Inflammatory macrophage treated with lipopolysaccharide for 4 hours (primary cell): Measurements from ENCODE around the gene SUCLG2.

Source experiments
- DNase-seq: peaks from one replicate; pipeline ENCODE4 v3.0.0-alpha.2; 2020

SUCLG2 gene

GRCh38 chr3:67654099-67654843 is at the start of gene SUCLG2:
TSS of gene SUCLG2 (minus strand) at chr3:67654612. CDS start at chr3:67654586, 26 bp downstream.
- peak; percentile 74 for DNase-seq

GRCh38 chr3:67700596-67700995 is 46.2 kb upstream of the SUCLG2 start:
- no peak for DNase-seq

GRCh38 chr3:67699882-67700281 is 45.5 kb upstream of the SUCLG2 start:
- no peak for DNase-seq

GRCh38 chr3:67692621-67693020 is 38.2 kb upstream of the SUCLG2 start:
- no peak for DNase-seq

GRCh38 chr3:67691926-67692325 is 37.5 kb upstream of the SUCLG2 start:
- no peak for DNase-seq

- no peak for DNase-seq
Observed at GRCh38 chr3:67691207-67691606, 36.8 kb upstream of the SUCLG2 start.

- no peak for DNase-seq
Observed at GRCh38 chr3:67689806-67690205, 35.4 kb upstream of the SUCLG2 start.

- no peak for DNase-seq
Observed at GRCh38 chr3:67688231-67688630, 33.8 kb upstream of the SUCLG2 start.

- DNase-seq, result no peak
Observed at GRCh38 chr3:67686069-67686468, 31.7 kb upstream of the SUCLG2 start.

- peak; percentile 47 for DNase-seq
Observed at GRCh38 chr3:67685499-67685898, 31.1 kb upstream of the SUCLG2 start.

GRCh38 chr3:67684211-67684610 is 29.8 kb upstream of the SUCLG2 start:
- no peak for DNase-seq

- peak; percentile 15 for DNase-seq
Observed at GRCh38 chr3:67683522-67683921, 29.1 kb upstream of the SUCLG2 start.

- DNase-seq, result no peak
Observed at GRCh38 chr3:67678665-67679064, 24.3 kb upstream of the SUCLG2 start.

- DNase-seq, result no peak
Observed at GRCh38 chr3:67674055-67674454, 19.6 kb upstream of the SUCLG2 start.

- DNase-seq, result no peak
Observed at GRCh38 chr3:67662733-67663132, 8.3 kb upstream of the SUCLG2 start.

GRCh38 chr3:67661089-67661488 is 6.7 kb upstream of the SUCLG2 start:
- no peak for DNase-seq

- DNase-seq, result peak; percentile 15
Observed at GRCh38 chr3:67657192-67657591, 2.8 kb upstream of the SUCLG2 start.

- DNase-seq, result no peak
Observed at GRCh38 chr3:67656614-67657013, 2.2 kb upstream of the SUCLG2 start.

- DNase-seq, result peak; percentile 36
Observed at GRCh38 chr3:67655364-67656121, 1.1 kb upstream of the SUCLG2 start.

- DNase-seq, result no peak
Observed at GRCh38 chr3:67654844-67655177, 399 bp upstream of the SUCLG2 start.

- DNase-seq, result peak; percentile 10
Observed at GRCh38 chr3:67653425-67654098, 850 bp downstream of the SUCLG2 start.

- DNase-seq, result no peak
Observed at GRCh38 chr3:67650084-67650483, 4.3 kb downstream of the SUCLG2 start.

GRCh38 chr3:67649681-67650080 is 4.7 kb downstream of the SUCLG2 start:
- no peak for DNase-seq

GRCh38 chr3:67648701-67649100 is 5.7 kb downstream of the SUCLG2 start:
- DNase-seq, result no peak
